ENCODE data around the gene PCTP. TPM values are rescaled to one million over a fixed set of nuclear protein-coding genes. Genes with fewer than 3 reads are reported as not detected.

The PCTP gene
- total RNA-seq, 1 donor from 2014 or later: 15.4 TPM

- no peak for DNase-seq (ENCODE audit: low read depth, low spot score)
- Mint-ChIP-seq H3K27me3 (ENCODE audit: low read depth) (no peaks in the 10 kb centered on the region), H3K4me1 (peaks cover 49% of the 10 kb centered on the region), H3K4me3 (peak overlapping the region; percentile 42), H3K27ac (ENCODE audit: unreplicated experiment) (peak overlapping the region; percentile 79), H3K9me3 (no peaks in the 10 kb centered on the region), H3K36me3 (ENCODE audit: low read depth) (no peaks in the 10 kb centered on the region)
- no peak for TF ChIP-seq CTCF (conservative IDR thresholded peaks at IDR 0.05)
These were observed 19.1 kb upstream of the PCTP start for GRCh38 chr17:55731586-55732250.

- Mint-ChIP-seq H3K4me3 (peak overlapping the region; percentile 1), H3K36me3 (ENCODE audit: low read depth) (no peaks in the 10 kb centered on the region), H3K9me3 (no peaks in the 10 kb centered on the region), H3K27ac (ENCODE audit: unreplicated experiment) (no peak overlapping the region), H3K4me1 (peaks cover 49% of the 10 kb centered on the region), H3K27me3 (ENCODE audit: low read depth) (no peaks in the 10 kb centered on the region)
- DNase-seq (ENCODE audit: low read depth, low spot score): no peak
- TF ChIP-seq CTCF (conservative IDR thresholded peaks at IDR 0.05): no peak
These were observed 16.6 kb upstream of the PCTP start for GRCh38 chr17:55734128-55734781.

- peak; percentile 41 for DNase-seq (ENCODE audit: low read depth, low spot score)
- no peaks in the 10 kb centered on the region for H3K9me3 Mint-ChIP-seq
- no peak overlapping the region for H3K4me3 Mint-ChIP-seq
- peak; percentile 73 for TF ChIP-seq CTCF (conservative IDR thresholded peaks at IDR 0.05)
- H3K27ac Mint-ChIP-seq (ENCODE audit: unreplicated experiment): no peak overlapping the region
- no peaks in the 10 kb centered on the region for H3K27me3 Mint-ChIP-seq (ENCODE audit: low read depth)
- peaks cover 50% of the 10 kb centered on the region for H3K4me1 Mint-ChIP-seq
- no peaks in the 10 kb centered on the region for H3K36me3 Mint-ChIP-seq (ENCODE audit: low read depth)
These were observed 15.0 kb upstream of the PCTP start for GRCh38 chr17:55735731-55736405.

- H3K4me1 Mint-ChIP-seq: peaks cover 28% of the 10 kb centered on the region
- no peaks in the 10 kb centered on the region for H3K9me3 Mint-ChIP-seq
- no peaks in the 10 kb centered on the region for H3K27me3 Mint-ChIP-seq (ENCODE audit: low read depth)
- H3K36me3 Mint-ChIP-seq (ENCODE audit: low read depth): no peaks in the 10 kb centered on the region
- DNase-seq (ENCODE audit: low read depth, low spot score): no peak
- no peak for TF ChIP-seq CTCF (conservative IDR thresholded peaks at IDR 0.05)
- no peak overlapping the region for H3K4me3 Mint-ChIP-seq
- no peak overlapping the region for H3K27ac Mint-ChIP-seq (ENCODE audit: unreplicated experiment)
These were observed 12.8 kb upstream of the PCTP start for GRCh38 chr17:55737976-55738501.

- H3K4me1 Mint-ChIP-seq: peaks cover 8% of the 10 kb centered on the region
- no peak for DNase-seq (ENCODE audit: low read depth, low spot score)
- H3K36me3 Mint-ChIP-seq (ENCODE audit: low read depth): no peaks in the 10 kb centered on the region
- H3K4me3 Mint-ChIP-seq: no peak overlapping the region
- no peak for TF ChIP-seq CTCF (conservative IDR thresholded peaks at IDR 0.05)
- H3K27me3 Mint-ChIP-seq (ENCODE audit: low read depth): no peaks in the 10 kb centered on the region
- H3K9me3 Mint-ChIP-seq: no peaks in the 10 kb centered on the region
- no peak overlapping the region for H3K27ac Mint-ChIP-seq (ENCODE audit: unreplicated experiment)
These were observed 10.1 kb upstream of the PCTP start for GRCh38 chr17:55740511-55741355.

Measured in neural crest cell (in vitro differentiated cells).